NCI-H2081 treated with DMSO at 0.1 percent for 48 hours (cell line): ENCODE data around the gene PNKP.
A peak's percentile ranks its signal among the peaks of the same experiment; 100 is the strongest.

Source experiments
- DNase-seq: peaks from one replicate; lab custom pipeline; 2025; lab: John Stamatoyannopoulos, UW

PNKP gene

DNA sequence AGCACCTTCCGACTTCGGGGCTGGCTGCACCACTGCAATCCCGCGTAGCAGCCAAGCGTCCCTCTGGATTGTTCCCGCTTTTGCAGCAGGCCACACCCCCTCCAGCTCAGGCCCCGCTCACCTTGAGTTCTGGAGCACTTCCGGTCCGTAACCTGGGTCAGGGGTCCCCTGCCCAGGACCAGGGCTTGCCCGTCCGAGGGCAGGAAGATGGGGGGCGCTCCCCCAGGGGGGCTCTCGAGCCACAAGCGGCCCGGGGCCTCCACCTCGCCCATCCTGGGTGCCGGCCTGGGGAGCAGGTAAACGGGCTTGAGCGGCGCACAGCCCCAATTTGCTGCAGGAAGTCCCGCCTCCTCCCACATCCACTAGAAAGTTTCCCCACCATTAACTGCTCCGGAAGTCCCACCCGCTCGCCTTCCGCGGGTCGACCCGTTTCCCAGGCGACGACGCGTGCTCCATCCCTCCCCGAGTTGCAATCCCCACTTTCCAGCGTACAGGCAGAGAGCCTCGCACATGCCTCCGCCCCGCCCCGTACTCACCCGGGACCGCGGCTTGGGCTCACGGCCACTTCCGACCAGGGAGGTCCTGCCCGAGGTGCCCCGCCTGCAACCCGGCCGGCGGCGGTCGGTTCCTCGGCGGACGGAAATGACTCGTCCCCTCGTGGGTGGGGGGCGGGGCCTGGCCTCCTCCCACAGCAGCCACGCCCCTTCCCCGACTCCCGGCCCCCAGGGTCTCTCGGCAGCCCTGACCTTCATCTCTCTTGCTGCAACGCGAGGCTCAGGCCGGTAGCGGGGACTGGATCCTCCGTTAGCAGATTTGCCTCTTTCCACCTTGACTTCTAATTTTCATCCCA, at the start of gene PNKP:
PNKP (minus strand) TSS at position 644 of the 850 bp plus-strand sequence; CDS start at position 272, 372 bp downstream.
- DNase-seq, result peak; percentile 56

DNA sequence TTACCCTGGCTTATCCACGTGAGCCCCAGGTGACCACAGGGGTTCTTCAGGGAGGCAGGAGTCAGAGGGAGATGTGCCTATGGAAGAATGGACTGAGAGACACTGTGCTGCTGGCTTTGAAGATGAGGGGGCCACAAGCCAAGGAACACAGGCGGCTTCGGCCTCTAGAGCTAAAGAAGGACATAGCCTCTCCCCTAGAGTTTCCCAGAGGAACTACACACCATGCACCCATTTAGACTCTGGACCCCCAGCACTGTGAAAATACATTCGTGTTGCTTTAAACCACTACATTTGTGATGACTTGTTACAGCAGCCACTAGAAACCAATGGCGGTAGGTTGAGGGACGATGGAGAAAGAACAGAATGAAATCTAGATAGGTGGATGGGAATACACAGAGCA, 47.9 kb upstream of the PNKP start:
- DNase-seq, result no peak

GRCh38 chr19:49913720-49914119, 46.3 kb upstream of the PNKP start:
- no peak for DNase-seq

- no peak for DNase-seq
Observed at GRCh38 chr19:49912965-49913685, 45.7 kb upstream of the PNKP start.

GRCh38 chr19:49911381-49912145, 44.2 kb upstream of the PNKP start:
- DNase-seq, result no peak

DNA sequence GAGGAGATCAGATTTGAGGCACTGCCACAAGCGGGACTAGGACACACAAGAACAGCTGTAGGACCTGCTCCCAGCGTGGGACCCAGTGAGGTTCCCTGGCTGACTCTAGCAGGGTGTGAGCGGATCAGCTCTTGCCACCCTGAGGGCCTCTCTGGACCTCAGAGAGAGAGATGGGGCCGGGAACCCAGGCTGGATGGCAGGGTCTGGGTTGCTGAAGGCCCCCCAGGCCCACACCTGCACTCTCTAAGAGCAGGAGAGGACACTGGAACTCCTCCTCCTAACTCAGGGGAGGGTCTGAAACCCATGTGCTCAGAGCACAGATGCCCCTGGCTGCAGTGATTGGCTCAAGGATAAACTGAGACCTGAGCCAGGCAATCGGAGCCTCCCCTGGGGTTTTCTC, 42.8 kb upstream of the PNKP start:
- no peak for DNase-seq

DNA sequence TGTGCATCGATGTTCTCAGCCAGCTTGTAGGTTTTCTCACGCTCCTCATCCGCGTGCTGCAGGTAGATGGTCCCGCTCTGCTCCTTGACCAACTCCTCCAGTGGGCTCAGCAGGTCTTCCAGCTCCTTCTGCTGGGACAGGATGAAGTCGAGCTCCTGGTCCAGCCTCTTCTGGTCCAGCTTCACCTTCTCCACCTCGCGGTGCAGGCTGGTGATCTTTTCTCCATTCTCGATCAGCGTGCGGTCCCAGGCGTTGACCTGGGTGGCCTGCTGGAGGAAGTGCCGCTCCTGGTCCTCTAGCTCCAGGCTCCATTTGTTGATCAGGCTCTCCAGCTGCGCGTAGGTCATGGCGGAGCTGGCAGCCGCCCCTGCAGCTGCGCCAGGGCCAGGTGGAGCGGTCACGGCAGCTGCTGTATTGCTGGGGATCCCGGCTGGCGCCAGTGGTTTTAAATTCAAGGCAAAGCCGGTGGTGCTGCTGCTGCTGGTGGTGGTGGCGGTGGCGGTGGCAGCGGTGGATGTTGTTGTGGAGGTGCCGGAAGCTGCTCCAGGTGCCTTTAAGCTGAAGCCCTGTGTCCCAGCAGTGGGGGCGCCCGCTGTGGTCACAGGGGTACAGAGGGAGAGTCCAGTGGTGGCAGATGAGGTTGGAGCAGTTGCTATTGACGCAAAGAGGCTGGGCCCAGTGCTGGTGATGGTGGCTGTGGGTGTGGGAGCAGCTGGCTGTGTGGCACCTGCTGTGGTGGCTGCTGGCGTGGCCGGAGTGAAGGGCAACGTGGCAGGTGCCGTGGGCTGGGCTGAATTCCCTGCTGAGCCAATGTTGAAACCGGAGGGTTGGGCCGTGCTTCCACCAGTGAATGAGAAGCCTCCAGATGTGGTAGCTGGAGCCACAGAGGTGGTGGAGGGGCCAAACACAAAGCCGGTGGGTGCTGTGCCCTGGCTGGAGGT, 41.4 kb upstream of the PNKP start:
- no peak for DNase-seq

DNA sequence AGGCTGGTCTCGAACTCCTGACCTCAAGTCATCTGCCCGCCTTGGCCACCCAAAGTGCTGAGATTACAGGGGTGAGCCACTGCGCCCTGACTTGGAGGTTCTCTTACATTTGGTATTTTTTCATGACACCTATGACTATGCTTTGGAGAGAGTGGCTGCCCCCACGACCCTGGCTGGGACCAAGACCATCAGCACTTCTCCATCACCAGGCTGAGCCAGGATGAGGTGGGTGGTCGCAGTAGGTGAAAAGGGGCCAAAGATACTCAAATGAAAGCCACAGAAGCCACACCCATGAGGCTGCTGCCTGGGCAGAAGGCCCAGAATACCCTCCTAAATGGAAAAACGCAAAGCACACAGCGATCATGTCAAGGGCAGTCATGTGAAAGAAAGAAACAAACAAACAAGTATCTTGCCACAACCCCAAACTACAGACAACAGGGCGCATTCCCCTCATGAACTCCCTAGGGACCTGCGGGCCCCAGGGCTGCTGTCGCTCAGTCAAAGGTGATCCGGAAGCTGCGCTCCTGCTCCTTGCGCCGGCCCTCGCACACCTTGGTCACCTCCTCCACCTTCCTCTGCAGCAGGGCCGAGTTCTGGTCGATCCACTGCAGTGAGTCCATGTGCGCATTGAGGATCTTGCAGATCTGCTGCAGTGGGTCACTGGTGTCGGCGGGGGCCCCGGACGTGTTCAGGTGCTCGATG, 40.5 kb upstream of the PNKP start:
- no peak for DNase-seq

GRCh38 chr19:49906879-49907564, 39.6 kb upstream of the PNKP start:
- no peak for DNase-seq

GRCh38 chr19:49904136-49904535, 36.8 kb upstream of the PNKP start:
- DNase-seq, result no peak

- DNase-seq, result no peak
Observed at GRCh38 chr19:49896863-49897621, 29.7 kb upstream of the PNKP start, which contains the start of gene IL4I1. TSS of gene IL4I1 (minus strand) at chr19:49896887. CDS start at chr19:49896160, 727 bp downstream.

GRCh38 chr19:49895566-49896297, 28.4 kb upstream of the PNKP start:
- DNase-seq, result no peak

- DNase-seq, result no peak
Observed at GRCh38 chr19:49894879-49895565, 27.6 kb upstream of the PNKP start.

- no peak for DNase-seq
Observed at GRCh38 chr19:49894011-49894664, 26.8 kb upstream of the PNKP start.

DNA sequence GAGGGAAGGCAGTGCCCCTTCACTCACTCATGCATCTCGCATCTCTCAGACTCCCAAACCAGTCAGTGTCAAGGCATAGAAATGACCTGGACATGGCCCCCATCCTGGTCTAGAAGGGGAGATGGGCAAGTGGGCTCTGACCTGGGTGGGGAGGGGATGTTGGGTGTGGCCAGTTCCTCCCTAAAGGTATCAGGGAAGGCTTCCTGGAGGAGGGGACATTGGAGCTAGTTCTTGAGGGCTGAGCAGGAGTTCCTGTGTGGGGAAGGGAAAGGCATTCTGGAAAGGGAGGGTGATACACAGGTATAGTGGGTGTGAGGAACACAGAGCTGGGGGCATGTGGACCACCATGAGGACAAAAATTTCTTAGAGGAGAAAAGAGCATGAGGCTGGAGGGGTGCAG, 25.3 kb upstream of the PNKP start:
- no peak for DNase-seq

DNA sequence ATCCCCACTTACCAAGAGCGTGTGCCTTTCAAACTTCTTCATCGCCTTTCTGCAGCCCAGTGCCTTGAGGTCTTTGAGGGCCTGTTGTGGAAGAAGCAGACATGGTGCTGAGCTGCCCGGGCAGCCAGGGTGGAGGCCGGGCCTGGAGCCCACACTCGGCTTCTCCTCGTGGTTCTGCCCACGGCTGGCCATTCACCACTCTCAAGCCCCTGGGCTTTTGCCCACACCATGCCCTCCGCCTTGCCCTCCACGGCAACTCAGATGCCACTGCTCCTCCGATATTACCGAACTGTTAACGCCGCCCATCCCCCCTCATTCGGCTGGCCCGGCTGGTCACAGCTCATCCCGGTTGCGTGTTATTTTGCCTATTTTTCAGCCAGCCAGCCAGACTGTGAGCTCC, 24.0 kb upstream of the PNKP start:
- DNase-seq, result no peak
